Skin epidermis (tissue), 12 donors: ENCODE measurements around the gene RGS7.
"Not testable (repeated sequence)": the region's sequence is repeated elsewhere in the genome, so short reads cannot be mapped to it uniquely, and the experiment has no call there.

Experiments used
- H3K27ac ChIP-seq, 21 experiments: fragments of 200-600 bp; sonication (generic) in 11 of 21; one replicate each; pipeline ENCODE4 v1.5.0; 2020; ENCODE audit warnings: mild to moderate bottlenecking in 3 of 21, inconsistent platforms in 2 of 21, moderate library complexity in 2 of 21
- H3K4me3 ChIP-seq, 7 experiments: fragments of 200-600 bp; sonication (generic) in 2 of 7; one replicate each; pipeline ENCODE4 v1.5.0; 2020; ENCODE audit warnings: inconsistent platforms in 2 of 7, mild to moderate bottlenecking in 2 of 7, moderate library complexity in 1 of 7

RGS7 gene

GRCh38 chr1:240956020-240956419 is 401.0 kb downstream of the RGS7 start:
- Histone ChIP-seq H3K4me3 (no peak overlapping the region), H3K27ac (no peak overlapping the region)

- Histone ChIP-seq H3K4me3 (no peak overlapping the region), H3K27ac (no peak overlapping the region)
Measured at GRCh38 chr1:240947438-240948224, 409.4 kb downstream of the RGS7 start.

GRCh38 chr1:240946926-240947325 is 410.1 kb downstream of the RGS7 start:
- no peak overlapping the region for H3K27ac ChIP-seq

GRCh38 chr1:240942901-240943300 is 414.1 kb downstream of the RGS7 start:
- H3K4me3 ChIP-seq, result no peak overlapping the region
- no peak overlapping the region for H3K27ac ChIP-seq

More at GRCh38 chr1:240946926-240947325, 410.1 kb downstream of the RGS7 start:
- no peak overlapping the region for H3K4me3 ChIP-seq

- H3K27ac ChIP-seq, result no peak overlapping the region
- no peak overlapping the region for H3K4me3 ChIP-seq
Measured at GRCh38 chr1:240941701-240942370, 415.2 kb downstream of the RGS7 start.

- H3K27ac ChIP-seq, result no peak overlapping the region
- no peak overlapping the region for H3K4me3 ChIP-seq
Measured at GRCh38 chr1:240936911-240937668, 419.9 kb downstream of the RGS7 start.

- no peak overlapping the region for H3K27ac ChIP-seq
- no peak overlapping the region for H3K4me3 ChIP-seq
Measured at GRCh38 chr1:240935920-240936319, 421.1 kb downstream of the RGS7 start.

- H3K27ac ChIP-seq, result no peak overlapping the region
Measured at GRCh38 chr1:240931031-240931430, 426.0 kb downstream of the RGS7 start.

GRCh38 chr1:240928265-240928664 is 428.7 kb downstream of the RGS7 start:
- H3K4me3 ChIP-seq, result no peak overlapping the region

More at GRCh38 chr1:240931031-240931430, 426.0 kb downstream of the RGS7 start:
- H3K4me3 ChIP-seq, result no peak overlapping the region

GRCh38 chr1:240927821-240928220 is 429.2 kb downstream of the RGS7 start:
- Histone ChIP-seq H3K27ac (no peak overlapping the region), H3K4me3 (no peak overlapping the region)

More at GRCh38 chr1:240928265-240928664, 428.7 kb downstream of the RGS7 start:
- no peak overlapping the region for H3K27ac ChIP-seq

- Histone ChIP-seq H3K4me3 (no peak overlapping the region), H3K27ac (no peak overlapping the region)
Measured at GRCh38 chr1:240925273-240925672, 431.7 kb downstream of the RGS7 start.

GRCh38 chr1:240917976-240918375 is 439.0 kb downstream of the RGS7 start:
- no peak overlapping the region for H3K27ac ChIP-seq
- H3K4me3 ChIP-seq, result no peak overlapping the region

- H3K27ac ChIP-seq, result no peak overlapping the region
- H3K4me3 ChIP-seq, result no peak overlapping the region
Measured at GRCh38 chr1:240914506-240914905, 442.5 kb downstream of the RGS7 start.

GRCh38 chr1:240912821-240913220 is 444.2 kb downstream of the RGS7 start:
- no peak overlapping the region for H3K27ac ChIP-seq
- no peak overlapping the region for H3K4me3 ChIP-seq

- Histone ChIP-seq H3K27ac (no peak overlapping the region), H3K4me3 (no peak overlapping the region)
Measured at GRCh38 chr1:240909701-240910457, 447.1 kb downstream of the RGS7 start.

GRCh38 chr1:240906477-240906876 is 450.5 kb downstream of the RGS7 start:
- H3K4me3 ChIP-seq, result no peak overlapping the region

GRCh38 chr1:240905225-240905765 is 451.7 kb downstream of the RGS7 start:
- Histone ChIP-seq H3K27ac (no peak overlapping the region), H3K4me3 (no peak overlapping the region)

More at GRCh38 chr1:240906477-240906876, 450.5 kb downstream of the RGS7 start:
- no peak overlapping the region for H3K27ac ChIP-seq

- not testable (repeated sequence) for H3K27ac ChIP-seq, H3K4me3 ChIP-seq
Measured at GRCh38 chr1:240895424-240895823, 461.6 kb downstream of the RGS7 start.

- Histone ChIP-seq H3K4me3 (no peak overlapping the region), H3K27ac (no peak overlapping the region)
Measured at GRCh38 chr1:240888787-240889048, 468.3 kb downstream of the RGS7 start.
